Naive thymus-derived CD8-positive, alpha-beta T cell (primary cell): ENCODE data around the gene TM2D3. TPM values are rescaled to one million over a fixed set of nuclear protein-coding genes. Genes with fewer than 3 reads are reported as not detected.
A peak's percentile ranks its signal among the peaks of the same experiment; 100 is the strongest.

Experiments used
- ATAC-seq, 2 donors: fragments of 150-1000 bp; cut with Tn5 transposase in 1 of 2; sonication (Bioruptor Pico), chemical (Tn5 transposase) in 1 of 2; 1 replicate in 1 of 2; 2 replicates in 1 of 2; pipeline ENCODE4 v1.10.0; 2021; ENCODE audit warnings: mild to moderate bottlenecking in 2 of 2, moderate library complexity in 2 of 2
- POLR2A ChIA-PET: fragments of 350-600 bp; sonication (Branson Sonifier 250); formaldehyde crosslinking; loops from one replicate; lab custom pipeline; 2021; ENCODE audit warnings: antibody characterized with exemption; lab: Charles Lee
- DNase-seq, 10 donors: peaks; one replicate each; pipeline versions ENCODE4 v3.0.0 to v3.0.0-alpha.2; 2020 to 2022
- H3K27ac Mint-ChIP-seq, 10 donors: one replicate each; pipeline ENCODE4 v1.8.0; 2020 to 2022; ENCODE audit warnings: mild to moderate bottlenecking in 10 of 10, mixed read lengths in 10 of 10, moderate library complexity in 4 of 10, inconsistent platforms in 1 of 10
- H3K27me3 Mint-ChIP-seq, 5 donors: one replicate each; pipeline ENCODE4 v1.8.0; 2021 to 2022; ENCODE audit warnings: mixed read lengths in 5 of 5
- H3K36me3 Mint-ChIP-seq, 3 donors: one replicate each; pipeline ENCODE4 v1.8.0; 2020 to 2022; ENCODE audit warnings: mixed read lengths in 3 of 3, mild to moderate bottlenecking in 2 of 3, inconsistent platforms in 1 of 3
- H3K4me1 Mint-ChIP-seq, 4 donors: one replicate each; pipeline ENCODE4 v1.8.0; 2021 to 2022; ENCODE audit warnings: mixed read lengths in 4 of 4
- H3K4me3 Mint-ChIP-seq, 10 donors: one replicate each; pipeline ENCODE4 v1.8.0; 2020 to 2022; ENCODE audit warnings: mild to moderate bottlenecking in 10 of 10, mixed read lengths in 10 of 10, moderate library complexity in 6 of 10, inconsistent platforms in 1 of 10
- H3K9me3 Mint-ChIP-seq, 9 donors: one replicate each; pipeline ENCODE4 v1.8.0; 2020 to 2022; ENCODE audit warnings: mixed read lengths in 9 of 9, mild to moderate bottlenecking in 3 of 9, inconsistent platforms in 1 of 9, moderate library complexity in 1 of 9
- polyA plus RNA-seq, 3 donors: library from polyadenylated mRNA; unstranded; fragments of 300-500 nt; fragmentation: Illumina TruSeq; gene quantifications; one replicate each; pipeline ENCODE4 v1.2.3, GENCODE V29; 2021
- total RNA-seq, 8 experiments: library from RNA in 2 of 8; stranded (reverse) in 2 of 8; gene quantifications; one replicate each; pipeline ENCODE4 v1.2.3 and lab custom pipeline; 2021 to 2026

The TM2D3 gene
- total and polyA plus RNA-seq, 5 experiments from 2014 or later, result 28.1 to 98.5 (median 32.3) TPM

- ATAC-seq (no peak), DNase-seq (no peak)
- peaks cover 0 to 3% (median 0%) of the 10 kb centered on the region in 5 donors for H3K27me3 Mint-ChIP-seq
- peaks cover 0 to under 1% (median 0%) of the 10 kb centered on the region in 3 donors for H3K36me3 Mint-ChIP-seq
- no peak overlapping the region for H3K27ac Mint-ChIP-seq
- H3K4me3 Mint-ChIP-seq, result no peak overlapping the region
- H3K9me3 Mint-ChIP-seq, result peaks cover 0 to 2% (median 0%) of the 10 kb centered on the region in 9 donors
- POLR2A ChIA-PET, result no interaction called here
- no peaks in the 10 kb centered on the region for H3K4me1 Mint-ChIP-seq
Observed at GRCh38 chr15:101609742-101610610, 42.2 kb downstream of the TM2D3 start.

DNA sequence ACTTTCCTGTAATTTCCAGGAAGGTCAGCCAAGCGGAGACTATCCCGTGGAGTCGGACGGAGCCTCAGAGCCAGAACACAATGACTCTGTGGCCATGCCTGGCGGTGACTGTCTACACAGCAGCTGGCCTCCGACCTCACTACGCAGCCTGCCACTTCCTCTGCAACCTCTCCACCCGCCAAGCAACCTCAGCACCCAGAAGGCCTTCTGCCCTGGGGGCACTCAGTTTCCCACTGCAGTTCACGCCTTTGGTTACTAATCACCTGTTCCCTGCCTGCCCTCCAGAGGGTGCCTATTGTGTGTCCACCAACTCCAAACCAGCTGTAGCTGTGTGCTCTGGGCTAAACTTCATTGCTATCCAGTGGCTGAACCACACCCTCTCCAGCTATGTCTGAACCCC lies 44.0 kb downstream of the TM2D3 start:
- peaks cover 0 to 2% (median 0%) of the 10 kb centered on the region in 4 donors for H3K4me1 Mint-ChIP-seq

DNA sequence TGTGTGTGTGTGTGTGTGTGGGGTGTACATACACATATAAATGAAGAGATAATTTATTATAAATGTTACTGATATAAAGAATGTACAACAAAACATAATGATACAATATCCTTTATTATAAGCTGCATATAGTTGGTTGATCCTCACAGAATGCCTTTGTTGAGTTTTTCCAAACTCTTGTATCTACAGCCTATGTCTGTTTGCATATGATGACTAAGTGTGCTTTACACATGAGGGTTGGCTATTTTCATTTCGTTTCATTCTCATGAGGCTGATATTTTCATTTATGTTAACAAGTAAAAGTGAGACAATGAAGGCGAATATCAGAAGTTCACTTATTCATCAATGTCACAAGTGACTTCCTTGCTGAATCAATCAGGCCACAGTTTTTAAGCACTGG lies 45.1 kb downstream of the TM2D3 start:
- no peak overlapping the region for H3K4me3 Mint-ChIP-seq
- no peak for DNase-seq
- POLR2A ChIA-PET, result no interaction called here
- peaks cover 0 to 5% (median 4%) of the 10 kb centered on the region in 3 donors for H3K36me3 Mint-ChIP-seq
- no peak for ATAC-seq
- peaks cover 2 to 9% (median 5%) of the 10 kb centered on the region in 9 donors for H3K9me3 Mint-ChIP-seq
- peaks cover 0 to 2% (median 0%) of the 10 kb centered on the region in 4 donors for H3K4me1 Mint-ChIP-seq
- H3K27ac Mint-ChIP-seq, result no peak overlapping the region
- peaks cover 7 to 23% (median 12%) of the 10 kb centered on the region in 5 donors for H3K27me3 Mint-ChIP-seq

More for the DNA sequence above, 44.0 kb downstream of the TM2D3 start:
- POLR2A ChIA-PET, result no interaction called here
- no peak for ATAC-seq
- H3K27me3 Mint-ChIP-seq, result peaks cover 7 to 15% (median 9%) of the 10 kb centered on the region in 5 donors
- no peak overlapping the region for H3K27ac Mint-ChIP-seq
- peaks cover 2 to 9% (median 5%) of the 10 kb centered on the region in 9 donors for H3K9me3 Mint-ChIP-seq
- peaks cover 0 to 5% (median 4%) of the 10 kb centered on the region in 3 donors for H3K36me3 Mint-ChIP-seq
- DNase-seq, result no peak
- H3K4me3 Mint-ChIP-seq, result no peak overlapping the region

DNA sequence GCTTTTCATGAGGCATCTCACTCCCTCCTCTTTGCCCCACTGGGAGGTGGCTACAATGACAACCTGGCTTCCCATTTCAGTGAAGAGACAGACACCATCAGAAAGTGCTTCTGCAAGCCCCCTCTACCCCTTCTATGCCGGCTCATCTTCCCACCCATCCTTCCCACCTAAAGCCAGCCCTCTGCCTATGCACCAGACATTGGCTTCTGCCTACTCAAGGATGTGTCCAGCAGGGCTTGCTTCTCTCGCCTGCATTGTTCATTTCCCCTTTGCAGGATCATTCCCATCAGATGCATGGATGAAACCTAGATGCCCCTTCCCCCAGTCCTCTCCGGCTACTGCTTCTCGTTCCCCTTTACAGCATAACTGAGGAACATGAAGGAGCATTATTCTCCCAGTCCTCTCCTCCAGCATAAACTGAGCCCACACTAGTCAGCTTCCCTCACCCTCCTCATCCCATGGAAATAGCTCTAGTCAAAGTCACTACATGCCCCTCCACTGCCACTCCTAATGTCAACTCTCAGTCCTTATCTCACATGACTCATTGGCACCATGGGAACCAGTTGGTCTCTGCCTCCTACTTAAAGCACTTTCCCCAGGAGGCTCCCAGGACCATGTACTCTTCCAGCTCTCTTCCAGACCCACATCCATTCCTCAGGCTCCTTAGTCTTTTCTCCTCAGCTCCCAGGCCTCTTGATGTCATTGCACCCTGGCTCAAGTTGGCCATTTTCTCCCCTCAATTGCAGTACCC lies 47.9 kb downstream of the TM2D3 start:
- H3K4me3 Mint-ChIP-seq, result no peak overlapping the region
- H3K27ac Mint-ChIP-seq, result peak overlapping the region in 1 of 10 donors; percentile 70
- DNase-seq (no peak), ATAC-seq (no peak)
- peaks cover 0 to 10% (median 7%) of the 10 kb centered on the region in 3 donors for H3K36me3 Mint-ChIP-seq
- peaks cover 2 to 12% (median 5%) of the 10 kb centered on the region in 9 donors for H3K9me3 Mint-ChIP-seq
- H3K4me1 Mint-ChIP-seq, result peaks cover 0 to 2% (median 0%) of the 10 kb centered on the region in 4 donors
- POLR2A ChIA-PET, result no interaction called here
- peaks cover 13 to 39% (median 26%) of the 10 kb centered on the region in 5 donors for H3K27me3 Mint-ChIP-seq

DNA sequence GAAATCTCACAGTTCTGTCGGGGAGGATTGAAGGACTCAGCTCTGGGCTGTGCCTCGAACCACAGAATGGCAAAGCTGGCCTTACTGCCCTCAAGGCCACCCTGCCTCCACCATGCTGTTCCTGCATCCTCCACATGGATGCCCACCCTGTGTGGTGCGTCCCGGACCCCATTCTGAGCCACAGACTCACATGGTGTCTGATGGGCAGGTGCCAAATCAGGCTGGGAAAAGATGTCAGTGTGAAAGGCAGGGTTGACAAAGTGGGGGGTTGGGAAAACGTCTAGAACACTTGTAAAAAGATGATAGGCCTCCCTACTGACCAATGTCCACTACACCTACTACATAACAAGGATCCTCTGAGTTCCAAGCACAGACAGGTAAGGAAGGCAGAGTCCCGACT lies 49.4 kb downstream of the TM2D3 start:
- ATAC-seq, result no peak
- no peak overlapping the region for H3K27ac Mint-ChIP-seq
- H3K36me3 Mint-ChIP-seq, result peaks cover 0 to 10% (median 8%) of the 10 kb centered on the region in 3 donors
- H3K27me3 Mint-ChIP-seq, result peaks cover 22 to 54% (median 35%) of the 10 kb centered on the region in 5 donors
- H3K4me3 Mint-ChIP-seq, result no peak overlapping the region
- H3K4me1 Mint-ChIP-seq, result peaks cover 0 to 2% (median 0%) of the 10 kb centered on the region in 4 donors
- DNase-seq, result no peak
- POLR2A ChIA-PET, result no interaction called here
- H3K9me3 Mint-ChIP-seq, result peaks cover 2 to 19% (median 9%) of the 10 kb centered on the region in 9 donors

DNA sequence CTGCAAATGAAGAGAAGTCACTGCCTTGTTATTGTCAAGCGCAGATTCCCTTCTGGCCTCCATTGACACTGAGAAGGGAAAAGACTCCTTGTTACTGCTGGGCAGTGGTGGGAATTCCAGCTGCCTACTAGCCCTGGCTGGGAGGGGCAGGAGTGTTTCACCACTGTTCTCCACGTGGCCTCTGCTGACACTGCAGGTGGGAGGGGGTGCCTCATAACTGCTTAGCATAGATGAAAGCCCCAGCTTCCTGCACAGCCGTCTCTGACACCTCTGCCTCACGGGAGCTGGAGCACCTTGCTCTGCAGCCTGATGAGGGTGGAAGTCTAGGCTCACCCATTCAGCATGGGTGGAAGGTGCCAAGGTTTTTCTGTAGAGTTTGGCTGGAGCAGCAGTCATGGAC lies 52.1 kb downstream of the TM2D3 start:
- POLR2A ChIA-PET, result no interaction called here
- Mint-ChIP-seq H3K36me3 (peaks cover 4 to 33% (median 8%) of the 10 kb centered on the region in 3 donors), H3K27me3 (peaks cover 40 to 79% (median 56%) of the 10 kb centered on the region in 5 donors), H3K4me1 (peaks cover 0 to 2% (median 0%) of the 10 kb centered on the region in 4 donors), H3K27ac (no peak overlapping the region), H3K4me3 (no peak overlapping the region), H3K9me3 (peaks cover 8 to 46% (median 26%) of the 10 kb centered on the region in 9 donors)
- ATAC-seq, result peak in 1 of 2 donors; percentile 42
- no peak for DNase-seq

DNA sequence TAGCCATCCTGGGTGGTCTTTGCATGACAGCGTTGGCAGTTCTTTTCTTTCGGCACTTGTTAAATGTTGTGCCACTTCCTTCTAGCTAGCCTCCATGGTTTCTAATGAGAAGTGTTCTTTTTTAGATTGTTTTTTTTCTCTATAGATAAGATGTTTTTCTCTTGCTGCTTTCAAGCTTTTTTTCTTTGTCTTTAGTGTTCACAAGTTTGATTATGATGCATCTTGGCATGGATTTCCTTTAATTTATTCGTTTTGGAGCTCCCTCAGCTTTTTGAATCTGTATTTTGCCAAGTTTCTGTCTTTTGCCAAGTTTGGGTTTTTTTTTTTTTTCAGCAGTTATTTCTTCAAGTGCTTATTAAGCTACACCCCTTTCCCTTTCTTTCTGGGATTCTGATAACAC lies 53.1 kb downstream of the TM2D3 start:
- Mint-ChIP-seq H3K27me3 (peaks cover 39 to 79% (median 55%) of the 10 kb centered on the region in 5 donors), H3K36me3 (peaks cover 4 to 32% (median 4%) of the 10 kb centered on the region in 3 donors), H3K27ac (no peak overlapping the region), H3K4me3 (no peak overlapping the region), H3K9me3 (peaks cover 0 to 49% (median 29%) of the 10 kb centered on the region in 9 donors), H3K4me1 (no peaks in the 10 kb centered on the region)
- POLR2A ChIA-PET, result no interaction called here
- no peak for DNase-seq
- no peak for ATAC-seq

- H3K27me3 Mint-ChIP-seq, result peaks cover 41 to 83% (median 63%) of the 10 kb centered on the region in 5 donors
Observed at GRCh38 chr15:101597360-101597928, 54.7 kb downstream of the TM2D3 start.

DNA sequence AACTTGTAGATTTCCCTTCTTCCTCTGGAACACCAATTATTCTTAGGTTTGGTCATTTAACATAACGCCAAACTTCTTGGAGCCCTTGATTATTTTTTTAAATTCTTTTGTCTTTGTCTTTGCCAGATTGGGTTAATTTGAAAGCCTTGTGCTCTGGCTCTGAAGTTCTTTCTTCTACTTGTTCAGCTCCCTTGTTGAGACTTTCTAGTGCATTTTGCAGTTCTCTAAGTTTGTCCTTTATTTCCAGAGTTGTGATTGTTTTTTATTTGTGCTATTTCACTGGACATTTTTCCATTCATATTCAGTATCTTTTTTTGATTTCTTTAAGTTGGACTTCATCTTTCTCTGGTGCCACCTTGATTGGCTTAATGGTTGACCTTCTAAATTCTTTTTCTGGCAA lies 55.5 kb downstream of the TM2D3 start:
- no peak for ATAC-seq
- no peaks in the 10 kb centered on the region for H3K4me1 Mint-ChIP-seq
- POLR2A ChIA-PET, result no interaction called here
- no peak overlapping the region for H3K27ac Mint-ChIP-seq
- peaks cover 4 to 37% (median 4%) of the 10 kb centered on the region in 3 donors for H3K36me3 Mint-ChIP-seq
- H3K9me3 Mint-ChIP-seq, result peaks cover 0 to 60% (median 31%) of the 10 kb centered on the region in 9 donors
- H3K4me3 Mint-ChIP-seq, result peak overlapping the region in 1 of 10 donors; percentile 16
- DNase-seq, result no peak
- peaks cover 44 to 83% (median 62%) of the 10 kb centered on the region in 5 donors for H3K27me3 Mint-ChIP-seq

More at GRCh38 chr15:101597360-101597928, 54.7 kb downstream of the TM2D3 start:
- Mint-ChIP-seq H3K4me1 (no peaks in the 10 kb centered on the region), H3K27ac (no peak overlapping the region), H3K36me3 (peaks cover 4 to 37% (median 4%) of the 10 kb centered on the region in 3 donors), H3K9me3 (peaks cover 0 to 60% (median 31%) of the 10 kb centered on the region in 9 donors), H3K4me3 (no peak overlapping the region)
- POLR2A ChIA-PET, result no interaction called here
- no peak for DNase-seq
- ATAC-seq, result no peak

Other genes with a start within 250 kb of the TM2D3 start
- gene PCSK6, start 162.7 kb downstream of the TM2D3 start, total RNA-seq, result 1 to 10 TPM; 2.9 to 6.7 TPM
- 1 to 10 TPM in 1 of 3 donors, under 1 TPM in 2; 0.04 to 1.3 (median 0.66) TPM for gene PCSK6, start 162.7 kb downstream of the TM2D3 start, polyA plus RNA-seq
- 10 to 100 TPM; 32.0 to 37.6 TPM for gene TARS3, start 72.1 kb upstream of the TM2D3 start, total RNA-seq
- 10 to 100 TPM in 2 of 3 donors, 1 to 10 TPM in 1; 7.2 to 15.2 (median 11.9) TPM for gene TARS3, start 72.1 kb upstream of the TM2D3 start, polyA plus RNA-seq
- under 1 TPM in 1 of 2 experiments, not detected in 1; 0.30 TPM for gene OR4F6, start 151.1 kb upstream of the TM2D3 start, total RNA-seq
- not detected for gene OR4F6, start 151.1 kb upstream of the TM2D3 start, polyA plus RNA-seq
- not detected for gene OR4F15, start 159.8 kb upstream of the TM2D3 start, total RNA-seq
- gene OR4F15, start 159.8 kb upstream of the TM2D3 start, polyA plus RNA-seq, result not detected